Endothelial cell (in vitro differentiated cells): ENCODE measurements around the gene CHST1. TPM values are rescaled to one million over a fixed set of nuclear protein-coding genes. Genes with fewer than 3 reads are reported as not detected.

Experiments used
- DNase-seq: peaks from one replicate; pipeline ENCODE4 v3.0.0; 2021; ENCODE audit warnings: low spot score
- H3K27ac Mint-ChIP-seq: one replicate; pipeline ENCODE4 v1.8.0; 2021; ENCODE audit warnings: mixed read lengths, inconsistent platforms; ENCODE audit not compliant: unreplicated experiment
- H3K27me3 Mint-ChIP-seq: one replicate; pipeline ENCODE4 v1.8.0; 2021; ENCODE audit warnings: mild to moderate bottlenecking, moderate library complexity, mixed read lengths, inconsistent platforms; ENCODE audit not compliant: unreplicated experiment
- H3K36me3 Mint-ChIP-seq: one replicate; pipeline ENCODE4 v1.8.0; 2021; ENCODE audit warnings: mild to moderate bottlenecking, low read depth, mixed read lengths, inconsistent platforms; ENCODE audit not compliant: unreplicated experiment
- H3K4me1 Mint-ChIP-seq: one replicate; pipeline ENCODE4 v1.8.0; 2021; ENCODE audit warnings: mild to moderate bottlenecking, mixed read lengths, inconsistent platforms; ENCODE audit not compliant: unreplicated experiment
- H3K4me3 Mint-ChIP-seq: one replicate; pipeline ENCODE4 v1.8.0; 2021; ENCODE audit warnings: mild to moderate bottlenecking, mixed read lengths, inconsistent platforms; ENCODE audit not compliant: unreplicated experiment
- H3K9me3 Mint-ChIP-seq: one replicate; pipeline ENCODE4 v1.8.0; 2021; ENCODE audit warnings: mixed read lengths, inconsistent platforms; ENCODE audit not compliant: unreplicated experiment
- CTCF ChIP-seq: fragments of 200-600 bp; sonication (generic); IDR thresholded peaks from one replicate; pipeline ENCODE4 v1.5.0; 2021; ENCODE audit warnings: antibody characterized with exemption; ENCODE audit not compliant: unreplicated experiment
- total RNA-seq: library from RNA; stranded (reverse); fragmentation: NEBNext Ultra II Directional; extraction: Animal tissue kit (Norgen Biotek cat#: 25700); gene quantifications from one replicate; pipeline ENCODE4 v1.2.1, GENCODE V29; 2021; ENCODE audit not compliant: unreplicated experiment

CHST1 gene
- total RNA-seq, 1 donor from 2014 or later = 275 TPM

- no peaks in the 10 kb centered on the region for H3K9me3 Mint-ChIP-seq
- H3K36me3 Mint-ChIP-seq = no peaks in the 10 kb centered on the region
- no peak overlapping the region for H3K4me3 Mint-ChIP-seq
- DNase-seq = no peak
- H3K27ac Mint-ChIP-seq = no peak overlapping the region
- no peak for TF ChIP-seq CTCF
- H3K4me1 Mint-ChIP-seq = peaks cover 37% of the 10 kb centered on the region
- H3K27me3 Mint-ChIP-seq = peaks cover 8% of the 10 kb centered on the region
Observed at GRCh38 chr11:45670386-45671135, 5.1 kb upstream of the CHST1 start.

GRCh38 chr11:45669956-45670355 is 4.5 kb upstream of the CHST1 start:
- Mint-ChIP-seq H3K9me3 (no peaks in the 10 kb centered on the region), H3K36me3 (no peaks in the 10 kb centered on the region), H3K27ac (no peak overlapping the region), H3K4me3 (no peak overlapping the region), H3K4me1 (peaks cover 37% of the 10 kb centered on the region), H3K27me3 (peaks cover 8% of the 10 kb centered on the region)
- TF ChIP-seq CTCF = no peak
- no peak for DNase-seq

- H3K36me3 Mint-ChIP-seq = no peaks in the 10 kb centered on the region
- H3K4me1 Mint-ChIP-seq = peaks cover 37% of the 10 kb centered on the region
- H3K9me3 Mint-ChIP-seq = no peaks in the 10 kb centered on the region
- no peak for DNase-seq
- peaks cover 8% of the 10 kb centered on the region for H3K27me3 Mint-ChIP-seq
- TF ChIP-seq CTCF = no peak
- H3K27ac Mint-ChIP-seq = no peak overlapping the region
- H3K4me3 Mint-ChIP-seq = no peak overlapping the region
Observed at GRCh38 chr11:45669146-45669545, 3.7 kb upstream of the CHST1 start.

- H3K4me1 Mint-ChIP-seq = peaks cover 43% of the 10 kb centered on the region
Observed at GRCh38 chr11:45667929-45668680, 2.7 kb upstream of the CHST1 start.

More at GRCh38 chr11:45667929-45668680, 2.7 kb upstream of the CHST1 start:
- H3K9me3 Mint-ChIP-seq = no peaks in the 10 kb centered on the region
- peaks cover 13% of the 10 kb centered on the region for H3K27me3 Mint-ChIP-seq
- H3K4me3 Mint-ChIP-seq = peak overlapping the region; percentile 91
- H3K36me3 Mint-ChIP-seq = peaks cover 3% of the 10 kb centered on the region
- no peak overlapping the region for H3K27ac Mint-ChIP-seq
- DNase-seq = no peak
- TF ChIP-seq CTCF = no peak
